Sigmoid colon (tissue), 7 donors: ENCODE results near the gene LRRC72. TPM values are rescaled to one million over a fixed set of nuclear protein-coding genes. Genes with fewer than 3 reads are reported as not detected.

Experiments
- DNase-seq: peaks from one replicate; pipeline ENCODE4 v3.0.0-alpha.2; 2019
- H3K27ac ChIP-seq, 4 donors: fragments of 200-600 bp; sonication (generic); one replicate each; pipeline ENCODE4 v1.5.1; 2016 to 2019; ENCODE audit warnings: mild to moderate bottlenecking in 1 of 4
- H3K27me3 ChIP-seq, 3 donors: fragments of 200-600 bp; sonication (generic); one replicate each; pipeline ENCODE4 v1.5.1; 2019; ENCODE audit warnings: mild to moderate bottlenecking in 1 of 3
- H3K36me3 ChIP-seq, 4 donors: fragments of 200-600 bp; sonication (generic); one replicate each; pipeline ENCODE4 v1.5.1; 2016 to 2019
- H3K4me1 ChIP-seq, 4 donors: fragments of 200-600 bp; sonication (generic); one replicate each; pipeline ENCODE4 v1.5.1; 2017 to 2019
- H3K4me3 ChIP-seq, 4 donors: fragments of 200-600 bp; sonication (generic); one replicate each; pipeline ENCODE4 v1.5.1; 2017 to 2019; ENCODE audit warnings: mild to moderate bottlenecking in 2 of 4, moderate library complexity in 1 of 4
- H3K9me3 ChIP-seq, 4 donors: fragments of 200-600 bp in 3 of 4; sonication (generic) in 3 of 4; one replicate each; pipeline versions ENCODE4 v1.5.1 to v1.6.1; 2013 to 2019
- CTCF ChIP-seq, 4 experiments: fragments of 450-650 bp in 3 of 4; fragments of 200-600 bp in 1 of 4; IDR thresholded peaks; one replicate each; pipeline ENCODE4 v1.5.1; 2016 to 2019; ENCODE audit warnings: antibody characterized with exemption in 4 of 4, mild to moderate bottlenecking in 3 of 4, moderate library complexity in 2 of 4
- EP300 ChIP-seq, 4 donors: sonication (generic); formaldehyde crosslinking; IDR thresholded peaks; one replicate each; pipeline ENCODE4 v1.6.1; 2017; ENCODE audit warnings: antibody characterized with exemption in 4 of 4
- POLR2A ChIP-seq, 2 donors: fragments of 450-650 bp; IDR thresholded peaks; one replicate each; pipeline ENCODE4 v1.6.1; 2016; ENCODE audit warnings: antibody characterized with exemption in 2 of 2, mild to moderate bottlenecking in 2 of 2, moderate library complexity in 2 of 2
- POLR2AphosphoS5 ChIP-seq, 4 donors: sonication (generic); formaldehyde crosslinking; IDR thresholded peaks; one replicate each; pipeline ENCODE4 v1.6.1; 2017; ENCODE audit warnings: antibody characterized with exemption in 4 of 4
- WGBS, 2 donors: extraction: QIAGEN DNeasy Blood & Tissue Kit; methylation state at CpG; one replicate each; pipeline ENCODE4 v1.1.7; 2013; 5-methylcytosine and 5-hydroxymethylcytosine counted together
- intact Hi-C: fragments of 100-400 bp; cut with DNase I; formaldehyde crosslinking; loops from one replicate; pipeline ENCODE4 v1.15.1; 2023
- polyA plus RNA-seq, 3 donors: library from polyadenylated mRNA; stranded (reverse); fragments of 200-250 nt; gene quantifications; one replicate each; pipeline ENCODE4 v1.2.3, GENCODE V29; 2013
- total RNA-seq, 4 donors: library from RNA; depleted of rRNA; stranded (reverse); fragments of >200 nt; gene quantifications; one replicate each; pipeline ENCODE4 v1.1.0, GENCODE V29; 2016
- donor health status: healthy with polysubstance abuse.
- donor health status: Bipolar disorder and iron deficiency.
- donor health status: healthy.

Gene LRRC72
- total and polyA plus RNA-seq, 7 donors: not detected

GRCh38 chr7:16546921-16547505 is 20.4 kb downstream of the LRRC72 start:
- no peaks in the 10 kb centered on the region for H3K27me3 ChIP-seq
- no peak overlapping the region for H3K27ac ChIP-seq
- no peaks in the 10 kb centered on the region for H3K36me3 ChIP-seq
- no peaks in the 10 kb centered on the region for H3K9me3 ChIP-seq
- no peak overlapping the region for H3K4me3 ChIP-seq
- TF ChIP-seq POLR2A (IDR thresholded peaks at IDR 0.05): no peak
- no peak for TF ChIP-seq EP300 (IDR thresholded peaks at IDR 0.05)
- no peak for TF ChIP-seq POLR2AphosphoS5 (IDR thresholded peaks at IDR 0.05)
- no peak for TF ChIP-seq CTCF (IDR thresholded peaks at IDR 0.05)
- WGBS, 2 donors: 89 to 90% methylated on average over 7 of the region's 7 CpGs
- intact Hi-C loops: no loop called here
- no peaks in the 10 kb centered on the region for H3K4me1 ChIP-seq
- DNase-seq: no peak

GRCh38 chr7:16548428-16548827 is 21.8 kb downstream of the LRRC72 start:
- no peaks in the 10 kb centered on the region for H3K9me3 ChIP-seq
- H3K4me1 ChIP-seq: no peaks in the 10 kb centered on the region
- H3K27me3 ChIP-seq: no peaks in the 10 kb centered on the region
- H3K4me3 ChIP-seq: no peak overlapping the region
- H3K27ac ChIP-seq: no peak overlapping the region
- DNase-seq: no peak
- intact Hi-C loops: no loop called here
- TF ChIP-seq CTCF (IDR thresholded peaks at IDR 0.05) (no peak), EP300 (IDR thresholded peaks at IDR 0.05) (no peak), POLR2A (IDR thresholded peaks at IDR 0.05) (no peak), POLR2AphosphoS5 (IDR thresholded peaks at IDR 0.05) (no peak)
- WGBS, 2 donors: 86 to 92% methylated on average over 2 of the region's 2 CpGs
- H3K36me3 ChIP-seq: no peaks in the 10 kb centered on the region

- Histone ChIP-seq H3K9me3 (no peaks in the 10 kb centered on the region), H3K4me3 (no peak overlapping the region)
- no peak for TF ChIP-seq POLR2A (IDR thresholded peaks at IDR 0.05)
Measured at GRCh38 chr7:16550671-16551070, 24.0 kb downstream of the LRRC72 start.

GRCh38 chr7:16554518-16555236 is 28.1 kb downstream of the LRRC72 start:
- no peak overlapping the region for H3K27ac ChIP-seq
- TF ChIP-seq EP300 (IDR thresholded peaks at IDR 0.05) (no peak), CTCF (IDR thresholded peaks at IDR 0.05) (no peak), POLR2AphosphoS5 (IDR thresholded peaks at IDR 0.05) (no peak), POLR2A (IDR thresholded peaks at IDR 0.05) (no peak)
- H3K4me3 ChIP-seq: no peak overlapping the region
- intact Hi-C loops: no loop called here
- H3K27me3 ChIP-seq: no peaks in the 10 kb centered on the region
- 88 to 91% methylated on average over 10 of the region's 10 CpGs for WGBS, 2 donors
- no peaks in the 10 kb centered on the region for H3K9me3 ChIP-seq
- H3K4me1 ChIP-seq: no peaks in the 10 kb centered on the region
- DNase-seq: no peak
- no peaks in the 10 kb centered on the region for H3K36me3 ChIP-seq

More at GRCh38 chr7:16550671-16551070, 24.0 kb downstream of the LRRC72 start:
- no peak overlapping the region for H3K27ac ChIP-seq
- no peaks in the 10 kb centered on the region for H3K36me3 ChIP-seq
- 30 to 75% methylated on average over 1 of the region's 1 CpG for WGBS, 2 donors
- DNase-seq: no peak
- intact Hi-C loops: no loop called here
- no peaks in the 10 kb centered on the region for H3K27me3 ChIP-seq
- H3K4me1 ChIP-seq: no peaks in the 10 kb centered on the region

- Histone ChIP-seq H3K36me3 (no peaks in the 10 kb centered on the region), H3K4me3 (no peak overlapping the region), H3K27me3 (no peaks in the 10 kb centered on the region), H3K27ac (no peak overlapping the region), H3K4me1 (no peaks in the 10 kb centered on the region), H3K9me3 (no peaks in the 10 kb centered on the region)
- DNase-seq: no peak
- intact Hi-C loops: no loop called here
- no peak for TF ChIP-seq POLR2A (IDR thresholded peaks at IDR 0.05)
- TF ChIP-seq POLR2AphosphoS5 (IDR thresholded peaks at IDR 0.05): no peak
- TF ChIP-seq EP300 (IDR thresholded peaks at IDR 0.05): no peak
- TF ChIP-seq CTCF (IDR thresholded peaks at IDR 0.05): no peak
- 93 to 97% methylated on average over 2 of the region's 2 CpGs for WGBS, 2 donors
Measured at GRCh38 chr7:16556359-16556758, 29.7 kb downstream of the LRRC72 start.
